A549 (cell line): ENCODE measurements around the gene ZNRD2. TPM values are rescaled to one million over a fixed set of nuclear protein-coding genes. Genes with fewer than 3 reads are reported as not detected.

ENCODE experiments used
- ATAC-seq, 2 experiments: fragments of 200-7000 bp in 1 of 2; fragments of >200 bp in 1 of 2; cut with Nextera tagmentation in 1 of 2; cut with Tn5 transposase in 1 of 2; 3 replicates each; pipeline versions ENCODE4 v1.8.0 to v1.9.1; 2018 to 2020; ENCODE audit warnings: mild to moderate bottlenecking in 1 of 2, moderate library complexity in 1 of 2
- CTCF ChIA-PET: fragments of 300-600 bp; sonication (Branson Sonifier 250); formaldehyde crosslinking; extraction: SDS; loops from one replicate; lab custom pipeline; 2021; ENCODE audit warnings: antibody characterized with exemption, inconsistent platforms; lab: Yijun Ruan, JAX
- POLR2A ChIA-PET: fragments of 350-600 bp; formaldehyde crosslinking; extraction: SDS; loops from one replicate; lab custom pipeline; 2021; ENCODE audit warnings: antibody characterized with exemption, inconsistent platforms; lab: Yijun Ruan, JAX
- DNase-seq, 2 experiments: peaks; one replicate each; pipeline versions ENCODE4 v3.0.0 to v3.0.0-alpha.2; 2011 to 2016; ENCODE audit warnings: low read depth in 1 of 2, low spot score in 1 of 2
- FAIRE-seq: peaks from 2 replicates; lab custom pipeline; 2011; peaks lifted over from hg19 to GRCh38; lab: Jason Lieb, UNC
- H3K27ac ChIP-seq, 2 experiments: fragments of >200 bp; sonication (Bioruptor Twin); formaldehyde crosslinking; 3 replicates each; pipeline ENCODE4 v1.5.1; 2016 to 2017
- H3K4me1 ChIP-seq: fragments of >200 bp; sonication (Bioruptor Twin); formaldehyde crosslinking; 3 replicates; pipeline ENCODE4 v1.6.1; 2016
- H3K4me2 ChIP-seq: fragments of >200 bp; sonication (Bioruptor Twin); formaldehyde crosslinking; 3 replicates; pipeline ENCODE4 v1.6.1; 2016
- H3K4me3 ChIP-seq: fragments of >200 bp; sonication (Bioruptor Twin); formaldehyde crosslinking; 3 replicates; pipeline ENCODE4 v1.5.1; 2016
- H3K9me3 ChIP-seq: fragments of >200 bp; sonication (Bioruptor Twin); formaldehyde crosslinking; 3 replicates; pipeline ENCODE4 v1.6.1; 2016
- BCL3 ChIP-seq: fragments of >200 bp; sonication (Bioruptor Twin); formaldehyde crosslinking; IDR thresholded peaks from 3 replicates; pipeline ENCODE4 v1.6.1; 2016
- BHLHE40 ChIP-seq: IDR thresholded peaks from 2 replicates; pipeline ENCODE4 v1.6.1; 2012; ENCODE audit warnings: low read depth, low read length, inconsistent platforms
- CBX2 ChIP-seq: fragments of 200-600 bp; sonication (generic); IDR thresholded peaks from 2 replicates; pipeline ENCODE4 v1.6.1; 2016; ENCODE audit warnings: low read depth, mild to moderate bottlenecking, borderline replicate concordance
- CTCF ChIP-seq: fragments of >200 bp; sonication (Bioruptor Twin); formaldehyde crosslinking; IDR thresholded peaks from 3 replicates; pipeline ENCODE4 v1.5.1; 2016
- EHF ChIP-seq: fragments of 250-450 bp; sonication (Bioruptor Pico); IDR thresholded peaks from 2 replicates; pipeline ENCODE4 v1.5.0; 2020; ENCODE audit warnings: mild to moderate bottlenecking
- ELK1 ChIP-seq: fragments of 150-350 bp; IDR thresholded peaks from 2 replicates; pipeline ENCODE4 v1.6.1; 2014; ENCODE audit warnings: low read depth, mild to moderate bottlenecking, low read length
- GATA3 ChIP-seq: IDR thresholded peaks from 2 replicates; pipeline ENCODE4 v1.6.1; 2012; ENCODE audit warnings: borderline replicate concordance
- HEYL ChIP-seq: fragments of 250-450 bp; sonication (Bioruptor Pico); IDR thresholded peaks from 2 replicates; pipeline ENCODE4 v1.8.0; 2021; ENCODE audit warnings: mild to moderate bottlenecking, moderate library complexity
- JUN ChIP-seq, 2 experiments: fragments of >200 bp; sonication (Bioruptor Twin); formaldehyde crosslinking; IDR thresholded peaks; 2 replicates in 1 of 2; 3 replicates in 1 of 2; pipeline ENCODE4 v1.6.1; 2016 to 2017
- JUNB ChIP-seq: fragments of >200 bp; sonication (Bioruptor Twin); formaldehyde crosslinking; IDR thresholded peaks from 2 replicates; pipeline ENCODE4 v1.6.1; 2016
- MAFK ChIP-seq: fragments of 450-650 bp; IDR thresholded peaks from 2 replicates; pipeline ENCODE4 v1.6.1; 2014; ENCODE audit not compliant: partially characterized antibody
- MAZ ChIP-seq: fragments of 150-350 bp; IDR thresholded peaks from 2 replicates; pipeline ENCODE4 v1.6.1; 2014; ENCODE audit warnings: antibody characterized with exemption, low read depth, low read length, borderline replicate concordance
- NFE2L2 ChIP-seq: fragments of 150-350 bp; conservative IDR thresholded peaks from 2 replicates; pipeline ENCODE4 v1.6.1; 2014; ENCODE audit warnings: low read length
- NPAS2 ChIP-seq: fragments of 250-450 bp; sonication (Bioruptor Pico); IDR thresholded peaks from 2 replicates; pipeline ENCODE4 v1.8.0; 2022; ENCODE audit warnings: mild to moderate bottlenecking, moderate library complexity, borderline replicate concordance
- NR3C1 ChIP-seq: fragments of >200 bp; sonication (Bioruptor Twin); formaldehyde crosslinking; IDR thresholded peaks from 3 replicates; pipeline ENCODE4 v1.6.1; 2017
- POLR2A ChIP-seq: IDR thresholded peaks from 2 replicates; pipeline ENCODE4 v1.6.1; 2012; ENCODE audit warnings: mild to moderate bottlenecking, low read length
- POLR2AphosphoS2 ChIP-seq: conservative IDR thresholded peaks from 2 replicates; pipeline ENCODE4 v1.6.1; 2012; ENCODE audit warnings: low read length, improper control_type of control experiment, inconsistent platforms
- RCOR1 ChIP-seq: fragments of 150-350 bp; IDR thresholded peaks from 2 replicates; pipeline ENCODE4 v1.6.1; 2014; ENCODE audit warnings: antibody characterized with exemption, low read length, low read depth
- RFX5 ChIP-seq: fragments of 450-650 bp; IDR thresholded peaks from 2 replicates; pipeline ENCODE4 v1.7.1; 2014; ENCODE audit warnings: antibody characterized with exemption, mild to moderate bottlenecking, moderate library complexity
- RNF2 ChIP-seq: fragments of 200-600 bp; sonication (generic); IDR thresholded peaks from 2 replicates; pipeline ENCODE4 v1.6.1; 2016; ENCODE audit warnings: low read depth, mild to moderate bottlenecking, antibody characterized with exemption, moderate library complexity, borderline replicate concordance
- SMC3 ChIP-seq: fragments of >200 bp; sonication (Bioruptor Twin); formaldehyde crosslinking; IDR thresholded peaks from 3 replicates; pipeline ENCODE4 v1.6.1; 2018; ENCODE audit warnings: inconsistent platforms
- SREBF2 ChIP-seq: fragments of 450-650 bp; IDR thresholded peaks from 2 replicates; pipeline ENCODE4 v1.6.1; 2014; ENCODE audit warnings: mild to moderate bottlenecking, moderate library complexity
- TP53 ChIP-seq: fragments of 250-450 bp; sonication (Bioruptor Pico); IDR thresholded peaks from 2 replicates; pipeline ENCODE4 v1.5.0; 2021; ENCODE audit warnings: mild to moderate bottlenecking, moderate library complexity
- USF2 ChIP-seq: fragments of 450-650 bp; IDR thresholded peaks from 2 replicates; pipeline ENCODE4 v1.6.1; 2014; ENCODE audit warnings: antibody characterized with exemption
- ZFP36 ChIP-seq: fragments of 450-650 bp; IDR thresholded peaks from 2 replicates; pipeline ENCODE4 v1.6.1; 2014; ENCODE audit warnings: borderline replicate concordance; ENCODE audit not compliant: partially characterized antibody
- ZNF302 ChIP-seq: fragments of 250-450 bp; sonication (Bioruptor Pico); IDR thresholded peaks from 2 replicates; pipeline ENCODE4 v1.9.0; 2021; ENCODE audit warnings: inconsistent platforms, mild to moderate bottlenecking, moderate library complexity
- WGBS: methylation state at CpG from one replicate; pipeline ENCODE4 v1.1.6; 2017; ENCODE audit errors: missing lambda C conversion rate; 5-methylcytosine and 5-hydroxymethylcytosine counted together
- polyA plus RNA-seq, 4 experiments: library from polyadenylated mRNA; depleted of rRNA in 3 of 4; stranded (reverse); fragments of >200 nt; fragmentation: RNase III in 1 of 4; extraction: RNeasy Plus Mini Kit Qiagen cat#74134 plus additional on column Dnase treatment in 1 of 4; gene quantifications; 2 replicates in 3 of 4; 3 replicates in 1 of 4; pipeline ENCODE4 v1.2.3, GENCODE V29; 2011 to 2017

ZNRD2 gene
- polyA plus RNA-seq, 2 of the 4 experiments (the other 2 are of a cell fraction), result 28.2 to 66.1 TPM

GRCh38 chr11:65598258-65598699, 28.0 kb downstream of the ZNRD2 start:
- H3K4me2 ChIP-seq, result no peak overlapping the region
- CTCF ChIA-PET, result interaction anchor here (0.8 to 20.1 kb wide), 3 partner anchors 9 to 196 kb away, joined by 3 to 249 read pairs (median 3); partner anchors contain the start of gene KCNK7
- no peak for DNase-seq
- no peak for FAIRE-seq
- no peak for TF ChIP-seq TP53
- TF ChIP-seq NFE2L2, result no peak
- no peak for TF ChIP-seq RCOR1
- no peak for TF ChIP-seq ZNF302 (CRISPR knock-in tag)
- TF ChIP-seq ELK1, result no peak
- no peak for TF ChIP-seq CTCF
- no peak for TF ChIP-seq BHLHE40
- TF ChIP-seq JUN (IDR thresholded peaks at IDR 0.05), result no peak
- no peak for TF ChIP-seq GATA3
- TF ChIP-seq USF2, result no peak
- no peak for ATAC-seq
- H3K9me3 ChIP-seq, result no peaks in the 10 kb centered on the region
- 93% methylated on average over 13 of the region's 16 CpGs for WGBS
- H3K4me1 ChIP-seq, result no peaks in the 10 kb centered on the region; the same call in 2 of the 3 replicates
- no peak overlapping the region for H3K4me3 ChIP-seq
- POLR2A ChIA-PET, result no interaction called here
- H3K27ac ChIP-seq, result no peak overlapping the region

- no peak for ATAC-seq
- POLR2A ChIA-PET, result interaction anchor here (0.5 kb wide), 1 partner anchor 509 kb away, joined by 6 read pairs; no protein-coding TSS in a partner anchor
- no peak for FAIRE-seq
Measured at GRCh38 chr11:65599216-65599954, 29.1 kb downstream of the ZNRD2 start.

GRCh38 chr11:65599955-65600246, 29.6 kb downstream of the ZNRD2 start:
- DNase-seq, result no peak
- POLR2A ChIA-PET, result no interaction called here
- Histone ChIP-seq H3K27ac (no peak overlapping the region), H3K9me3 (no peaks in the 10 kb centered on the region), H3K4me2 (no peak overlapping the region), H3K4me3 (no peak overlapping the region), H3K4me1 (no peaks in the 10 kb centered on the region; the same call in 2 of the 3 replicates)
- ATAC-seq, result no peak
- FAIRE-seq, result no peak
- TF ChIP-seq JUNB (no peak), SMC3 (no peak), BCL3 (no peak), MAZ (no peak), POLR2AphosphoS2 (no peak), CBX2 (no peak), NPAS2 (CRISPR knock-in tag) (no peak), RFX5 (no peak), RNF2 (no peak), EHF (CRISPR knock-in tag) (no peak), NR3C1 (no peak), BHLHE40 (no peak), MAFK (no peak)
- CTCF ChIA-PET, result interaction anchor here (1.2 to 20.1 kb wide), 4 partner anchors 11 to 216 kb away, joined by 4 to 249 read pairs (median 6); partner anchors contain the start of genes KCNK7 and MAP3K11
- 92% methylated on average over 5 of the region's 6 CpGs for WGBS

More at GRCh38 chr11:65599216-65599954, 29.1 kb downstream of the ZNRD2 start:
- Histone ChIP-seq H3K4me3 (no peak overlapping the region), H3K27ac (no peak overlapping the region), H3K4me2 (no peak overlapping the region), H3K4me1 (no peaks in the 10 kb centered on the region; the same call in 2 of the 3 replicates), H3K9me3 (no peaks in the 10 kb centered on the region)
- DNase-seq, result no peak
- CTCF ChIA-PET, result interaction anchor here (1.2 to 20.1 kb wide), 3 partner anchors 10 to 28 kb away, joined by 4 to 249 read pairs (median 9); partner anchors contain the start of genes KCNK7 and MAP3K11
- 95% methylated on average over 43 of the region's 49 CpGs for WGBS
- TF ChIP-seq ZFP36 (no peak), SREBF2 (no peak), POLR2A (no peak), USF2 (no peak), HEYL (CRISPR knock-in tag) (no peak)
